ENCODE results near the gene OSBPL3.

Gene OSBPL3

GRCh38 chr7:24793982-24794648, 185.9 kb downstream of the OSBPL3 start:
- DNase-seq (ENCODE audit: low spot score): no peak

GRCh38 chr7:24788961-24789576, 190.9 kb downstream of the OSBPL3 start:
- no peak for DNase-seq (ENCODE audit: low spot score)

GRCh38 chr7:24788075-24788474, 191.9 kb downstream of the OSBPL3 start:
- no peak for DNase-seq (ENCODE audit: low spot score)

GRCh38 chr7:24786941-24787340, 193.0 kb downstream of the OSBPL3 start:
- DNase-seq (ENCODE audit: low spot score): peak; percentile 92

GRCh38 chr7:24786306-24786705, 193.7 kb downstream of the OSBPL3 start:
- no peak for DNase-seq (ENCODE audit: low spot score)

- no peak for DNase-seq (ENCODE audit: low spot score)
Observed at GRCh38 chr7:24784277-24784676, 195.7 kb downstream of the OSBPL3 start.

GRCh38 chr7:24783698-24784097, 196.3 kb downstream of the OSBPL3 start:
- no peak for DNase-seq (ENCODE audit: low spot score)

GRCh38 chr7:24781106-24781505, 198.9 kb downstream of the OSBPL3 start:
- DNase-seq (ENCODE audit: low spot score): no peak

- no peak for DNase-seq (ENCODE audit: low spot score)
Observed at GRCh38 chr7:24779283-24779655, 200.7 kb downstream of the OSBPL3 start.

GRCh38 chr7:24778543-24779282, 201.3 kb downstream of the OSBPL3 start:
- no peak for DNase-seq (ENCODE audit: low spot score)

- DNase-seq (ENCODE audit: low spot score): no peak
Observed at GRCh38 chr7:24777806-24778205, 202.2 kb downstream of the OSBPL3 start.

- DNase-seq (ENCODE audit: low spot score): no peak
Observed at GRCh38 chr7:24773646-24774045, 206.3 kb downstream of the OSBPL3 start.

GRCh38 chr7:24769851-24770250, 210.1 kb downstream of the OSBPL3 start:
- DNase-seq (ENCODE audit: low spot score): no peak

GRCh38 chr7:24769014-24769830, 210.8 kb downstream of the OSBPL3 start:
- no peak for DNase-seq (ENCODE audit: low spot score)

GRCh38 chr7:24767878-24768569, 212.0 kb downstream of the OSBPL3 start:
- no peak for DNase-seq (ENCODE audit: low spot score)

- DNase-seq (ENCODE audit: low spot score): no peak
Observed at GRCh38 chr7:24764972-24765744, 214.8 kb downstream of the OSBPL3 start.

- DNase-seq (ENCODE audit: low spot score): no peak
Observed at GRCh38 chr7:24764011-24764410, 216.0 kb downstream of the OSBPL3 start.

- DNase-seq (ENCODE audit: low spot score): no peak
Observed at GRCh38 chr7:24763303-24763901, 216.6 kb downstream of the OSBPL3 start.

GRCh38 chr7:24762771-24763170, 217.2 kb downstream of the OSBPL3 start:
- DNase-seq (ENCODE audit: low spot score): no peak

GRCh38 chr7:24760968-24761367, 219.0 kb downstream of the OSBPL3 start:
- no peak for DNase-seq (ENCODE audit: low spot score)
